HCT116 (cell line): Measurements from ENCODE around the gene ATP6V1G2. TPM values are rescaled to one million over a fixed set of nuclear protein-coding genes. Genes with fewer than 3 reads are reported as not detected.

Experiments used
- ATAC-seq: fragments of 200-7000 bp; cut with Tn5 transposase; 2 replicates; pipeline ENCODE4 v1.9.1; 2020; ENCODE audit warnings: mild to moderate bottlenecking, moderate library complexity
- BruUV-seq: library from RNA; stranded (reverse); fragments of 400-500 nt; replicated peaks from 2 replicates; lab custom pipeline; 2021; lab: Mats Ljungman, UMichigan
- CTCF ChIA-PET: fragments of 300-600 bp; sonication (Branson Sonifier 250); formaldehyde crosslinking; loops from one replicate; lab custom pipeline; 2021; ENCODE audit warnings: antibody characterized with exemption; lab: Charles Lee
- POLR2A ChIA-PET: fragments of 300-600, 350-600 bp; sonication (Branson Sonifier 250); formaldehyde crosslinking; loops from one replicate; lab custom pipeline; 2021; ENCODE audit warnings: antibody characterized with exemption; lab: Charles Lee
- RAD21 ChIA-PET, 2 experiments: fragments of 300-600 bp; sonication (Branson Sonifier 250); formaldehyde crosslinking; loops; one replicate each; lab custom pipeline; 2023; ENCODE audit warnings: low total read pairs in 2 of 2; ENCODE audit not compliant: uncharacterized antibody in 2 of 2, unreplicated experiment in 2 of 2, low non-redundant PET in 1 of 2; lab: Charles Lee
- DNase-seq: peaks from one replicate; pipeline ENCODE4 v3.0.0-alpha.2; 2010; ENCODE audit warnings: low read depth, low spot score
- H2AFZ ChIP-seq: fragments of 200-600 bp; shearing (Covaris generic), sonication (generic); 2 replicates; pipeline ENCODE4 v1.6.1; 2017; ENCODE audit warnings: low read depth, mixed run types, mixed read lengths, antibody characterized with exemption, low read length; ENCODE audit not compliant: poor library complexity, severe bottlenecking
- H3K27ac ChIP-seq: 2 replicates; pipeline ENCODE4 v1.5.1; 2012; ENCODE audit warnings: low read depth, low read length
- H3K27me3 ChIP-seq: fragments of 200-600 bp; sonication (generic); 2 replicates; pipeline ENCODE4 v1.6.1; 2016; ENCODE audit warnings: mixed run types, low read length, mixed read lengths; ENCODE audit not compliant: insufficient read depth
- H3K36me3 ChIP-seq, 2 experiments: fragments of 200-500 bp in 1 of 2; fragments of 200-600 bp in 1 of 2; sonication (Bioruptor generic) in 1 of 2; sonication (generic) in 1 of 2; 2 replicates each; pipeline versions ENCODE4 v1.5.1 to v1.6.1; 2014 to 2016; ENCODE audit warnings: low read length in 2 of 2, inconsistent platforms in 1 of 2, mixed read lengths in 1 of 2, mixed run types in 1 of 2; ENCODE audit not compliant: insufficient read depth in 2 of 2, control insufficient read depth in 1 of 2
- H3K4me1 ChIP-seq, 2 experiments: fragments of 200-600 bp in 1 of 2; sonication (generic) in 1 of 2; 2 replicates each; pipeline versions ENCODE4 v1.5.1 to v1.6.1; 2012 to 2017; ENCODE audit warnings: low read length in 2 of 2, inconsistent platforms in 1 of 2, mild to moderate bottlenecking in 1 of 2, mixed read lengths in 1 of 2, mixed run types in 1 of 2, moderate library complexity in 1 of 2; ENCODE audit not compliant: insufficient read depth in 2 of 2, control insufficient read depth in 1 of 2
- H3K4me2 ChIP-seq: fragments of 200-600 bp; sonication (generic); 2 replicates; pipeline ENCODE4 v1.6.1; 2017; ENCODE audit warnings: mixed run types, low read length, mixed read lengths
- H3K4me3 ChIP-seq, 2 experiments: fragments of 200-600 bp in 1 of 2; sonication (generic) in 1 of 2; replicated peaks in 1 of 2; 2 replicates each; pipeline ENCODE4 v1.5.1; 2011 to 2016; ENCODE audit warnings: low read length in 2 of 2, control low read depth in 1 of 2, low read depth in 1 of 2, mild to moderate bottlenecking in 1 of 2, mixed read lengths in 1 of 2, mixed run types in 1 of 2
- H3K79me2 ChIP-seq: fragments of 200-600 bp; sonication (generic); 2 replicates; pipeline ENCODE4 v1.6.1; 2017; ENCODE audit warnings: mild to moderate bottlenecking, mixed run types, low read length, moderate library complexity, mixed read lengths; ENCODE audit not compliant: insufficient read depth
- H3K9ac ChIP-seq: fragments of 200-600 bp; sonication (generic); 2 replicates; pipeline ENCODE4 v1.6.1; 2016; ENCODE audit warnings: low read length, mixed read lengths
- H3K9me2 ChIP-seq: fragments of 200-600 bp; sonication (generic), shearing (Covaris generic); 2 replicates; pipeline ENCODE4 v1.6.1; 2017; ENCODE audit warnings: mixed run types, mild to moderate bottlenecking, moderate library complexity; ENCODE audit not compliant: insufficient read depth
- H3K9me3 ChIP-seq, 2 experiments: fragments of 200-500 bp in 1 of 2; fragments of 200-600 bp in 1 of 2; sonication (Bioruptor generic) in 1 of 2; sonication (generic) in 1 of 2; 2 replicates each; pipeline ENCODE4 v1.6.1; 2014 to 2017; ENCODE audit warnings: low read length in 2 of 2, mixed read lengths in 2 of 2, inconsistent platforms in 1 of 2, low read depth in 1 of 2, mild to moderate bottlenecking in 1 of 2, mixed run types in 1 of 2, moderate library complexity in 1 of 2; ENCODE audit not compliant: control insufficient read depth in 1 of 2, insufficient read depth in 1 of 2
- H4K20me1 ChIP-seq: fragments of 200-600 bp; sonication (generic), shearing (Covaris generic); 2 replicates; pipeline ENCODE4 v1.6.1; 2017; ENCODE audit warnings: mixed run types, mild to moderate bottlenecking, moderate library complexity; ENCODE audit not compliant: insufficient read depth
- CBX3 ChIP-seq: IDR thresholded peaks from 2 replicates; pipeline ENCODE4 v1.6.1; 2012; ENCODE audit warnings: low read depth
- EGR1 ChIP-seq: IDR thresholded peaks from 2 replicates; pipeline ENCODE4 v1.6.1; 2012; ENCODE audit warnings: low read depth
- EZH2 ChIP-seq: fragments of 200-600 bp; sonication (generic); IDR thresholded peaks from 2 replicates; pipeline ENCODE4 v1.6.1; 2017; ENCODE audit warnings: antibody characterized with exemption, mixed run types
- EZH2phosphoT487 ChIP-seq: fragments of 200-600 bp; IDR thresholded peaks from 2 replicates; pipeline ENCODE4 v1.6.1; 2018; ENCODE audit warnings: antibody characterized with exemption, borderline replicate concordance
- POLR2AphosphoS5 ChIP-seq: IDR thresholded peaks from 2 replicates; pipeline ENCODE4 v1.6.1; 2011; ENCODE audit warnings: mild to moderate bottlenecking, low read depth, low read length, moderate library complexity
- RAD21 ChIP-seq: IDR thresholded peaks from 2 replicates; pipeline ENCODE4 v1.6.1; 2012; ENCODE audit warnings: low read depth, mild to moderate bottlenecking
- SIN3A ChIP-seq: IDR thresholded peaks from 2 replicates; pipeline ENCODE4 v1.6.1; 2012; ENCODE audit warnings: low read depth
- SP1 ChIP-seq: IDR thresholded peaks from 2 replicates; pipeline ENCODE4 v1.6.1; 2012; ENCODE audit warnings: low read depth
- SRF ChIP-seq: IDR thresholded peaks from 2 replicates; pipeline ENCODE4 v1.6.1; 2012; ENCODE audit warnings: low read depth
- TCF7L2 ChIP-seq: IDR thresholded peaks from 2 replicates; pipeline ENCODE4 v1.7.0; 2011; ENCODE audit warnings: borderline replicate concordance, inconsistent platforms; ENCODE audit not compliant: insufficient read depth, insufficient read length; ENCODE audit errors: extremely low read depth
- YY1 ChIP-seq: IDR thresholded peaks from 2 replicates; pipeline ENCODE4 v1.6.1; 2011; ENCODE audit warnings: low read length, low read depth, moderate library complexity, mild to moderate bottlenecking; ENCODE audit not compliant: insufficient replicate concordance; ENCODE audit errors: extremely low read depth
- ZFX ChIP-seq: fragments of 450-650 bp; IDR thresholded peaks from 2 replicates; pipeline ENCODE4 v1.6.1; 2017
- ZNF274 ChIP-seq: fragments of 200-500 bp; sonication (Bioruptor generic); IDR thresholded peaks from 2 replicates; pipeline ENCODE4 v1.6.1; 2014; ENCODE audit warnings: mild to moderate bottlenecking, low read depth, low read length, inconsistent platforms
- intact Hi-C: fragments of 100-400 bp; cut with micrococcal nuclease; formaldehyde crosslinking; loops from 2 replicates; pipeline ENCODE4 v1.10.0; 2022
- total RNA-seq: library from RNA; stranded (reverse); gene quantifications from one replicate; pipeline ENCODE4 v1.2.1, GENCODE V29; 2021; ENCODE audit not compliant: unreplicated experiment
- TF ChIP-seq, protein P1 (sequence below): IDR thresholded peaks from 2 replicates; pipeline ENCODE4 v1.6.1; 2012
- TF ChIP-seq, protein P2 (sequence below): IDR thresholded peaks from 2 replicates; pipeline ENCODE4 v1.6.1; 2012; ENCODE audit warnings: low read depth
- TF ChIP-seq, protein P3 (sequence below): IDR thresholded peaks from 2 replicates; pipeline ENCODE4 v1.6.1; 2012
- TF ChIP-seq, protein P4 (sequence below): IDR thresholded peaks from 2 replicates; pipeline ENCODE4 v1.6.1; 2011; ENCODE audit warnings: mild to moderate bottlenecking, low read length, moderate library complexity; ENCODE audit not compliant: insufficient replicate concordance; ENCODE audit errors: extremely low read depth
- TF ChIP-seq, protein P5 (sequence below), 3 experiments: fragments of 200-600 bp in 1 of 3; sonication (generic) in 1 of 3; IDR thresholded peaks in 2 of 3; conservative IDR thresholded peaks in 1 of 3; 2 replicates each; pipeline ENCODE4 v1.5.1; 2012 to 2017; ENCODE audit warnings: low read depth in 2 of 3, low read length in 2 of 3, antibody characterized with exemption in 1 of 3, borderline replicate concordance in 1 of 3, control low read depth in 1 of 3, mild to moderate bottlenecking in 1 of 3, mixed read lengths in 1 of 3, mixed run types in 1 of 3, moderate library complexity in 1 of 3; ENCODE audit not compliant: insufficient read depth in 1 of 3

ATP6V1G2 gene
- total RNA-seq, 1 experiment from 2014 or later: 1.8 TPM

DNA sequence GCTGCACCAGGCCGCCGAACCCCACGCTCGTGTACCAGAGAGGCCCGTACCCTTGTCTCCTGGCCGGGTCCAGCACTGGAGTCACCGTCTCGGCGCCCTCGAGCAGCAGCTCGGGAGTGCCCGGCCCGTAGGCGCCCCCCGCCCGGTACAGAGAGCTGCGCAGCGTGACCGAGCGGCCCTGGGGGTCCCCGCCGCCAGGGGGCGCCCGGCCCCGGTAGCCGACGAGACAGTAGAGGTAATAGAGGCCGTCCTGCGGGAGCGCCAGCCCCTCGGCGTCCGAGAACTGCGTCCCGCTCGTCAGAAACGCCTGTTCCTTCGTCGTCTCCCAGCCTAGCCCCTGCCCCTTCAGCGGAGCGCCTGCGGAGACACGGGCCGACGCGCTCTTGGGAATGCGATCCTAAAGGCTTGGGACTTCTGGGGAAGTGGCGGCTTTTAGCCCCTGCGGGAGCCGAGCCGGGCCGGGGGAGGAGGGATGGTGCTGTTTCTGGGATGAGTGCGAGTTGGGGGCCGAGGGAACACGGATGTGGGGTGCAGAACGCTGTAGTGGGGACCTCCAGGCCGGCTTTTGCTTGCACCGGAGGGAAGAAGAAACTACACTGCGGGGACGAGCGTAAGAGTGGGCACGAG, 34.5 kb upstream of the ATP6V1G2 start:
- ATAC-seq (peak; percentile 97), DNase-seq (peak; percentile 33)
- Histone ChIP-seq H3K4me3 (peak overlapping the region; percentile 65 to 75), H3K9ac (peak overlapping the region; percentile 73), H3K4me1 (peaks cover 4 to 15% of the 10 kb centered on the region in 2 experiments; a peak in 2 of 4 replicates), H3K9me2 (no peaks in the 10 kb centered on the region), H3K4me2 (peak overlapping the region; percentile 97), H4K20me1 (no peaks in the 10 kb centered on the region), H3K36me3 (no peaks in the 10 kb centered on the region), H3K79me2 (no peaks in the 10 kb centered on the region), H3K27ac (peak overlapping the region; percentile 8; the same call in 1 of the 2 replicates), H2AFZ (peak overlapping the region; percentile 79), H3K9me3 (no peaks in the 10 kb centered on the region), H3K27me3 (no peaks in the 10 kb centered on the region)
- ChIA-PET CTCF (interaction anchor here (0.6 to 7.8 kb wide), 10 partner anchors 10 to 1086 kb away, joined by 3 to 70 read pairs (median 4); partner anchors contain the start of genes NCR3 and PRRC2A), POLR2A (interaction anchor here (1.0 to 1.9 kb wide), 3 partner anchors 12 to 34 kb away, joined by 3 to 6 read pairs (median 3); partner anchors contain the start of genes ATP6V1G2 and NFKBIL1), RAD21 (interaction anchor here in 1 of 2 experiments (0.9 kb wide), 1 partner anchor 18 kb away, joined by 3 read pairs; no protein-coding TSS in a partner anchor)
- intact Hi-C loops: no loop called here
- BruUV-seq: no TSS peak
- TF ChIP-seq EZH2phosphoT487 (no peak), POLR2AphosphoS5 (peak; percentile 80), CBX3 (no peak), EGR1 (no peak), SP1 (no peak), RAD21 (peak; percentile 57), EZH2 (no peak), TCF7L2 (no peak), ZNF274 (no peak), YY1 (peak; percentile 37), SIN3A (no peak), ZFX (peak; percentile 38; the same call in 1 of the 2 replicates), SRF (no peak)
- TF ChIP-seq, protein P1, sequence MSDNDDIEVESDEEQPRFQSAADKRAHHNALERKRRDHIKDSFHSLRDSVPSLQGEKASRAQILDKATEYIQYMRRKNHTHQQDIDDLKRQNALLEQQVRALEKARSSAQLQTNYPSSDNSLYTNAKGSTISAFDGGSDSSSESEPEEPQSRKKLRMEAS: no peak
- TF ChIP-seq, protein P2, sequence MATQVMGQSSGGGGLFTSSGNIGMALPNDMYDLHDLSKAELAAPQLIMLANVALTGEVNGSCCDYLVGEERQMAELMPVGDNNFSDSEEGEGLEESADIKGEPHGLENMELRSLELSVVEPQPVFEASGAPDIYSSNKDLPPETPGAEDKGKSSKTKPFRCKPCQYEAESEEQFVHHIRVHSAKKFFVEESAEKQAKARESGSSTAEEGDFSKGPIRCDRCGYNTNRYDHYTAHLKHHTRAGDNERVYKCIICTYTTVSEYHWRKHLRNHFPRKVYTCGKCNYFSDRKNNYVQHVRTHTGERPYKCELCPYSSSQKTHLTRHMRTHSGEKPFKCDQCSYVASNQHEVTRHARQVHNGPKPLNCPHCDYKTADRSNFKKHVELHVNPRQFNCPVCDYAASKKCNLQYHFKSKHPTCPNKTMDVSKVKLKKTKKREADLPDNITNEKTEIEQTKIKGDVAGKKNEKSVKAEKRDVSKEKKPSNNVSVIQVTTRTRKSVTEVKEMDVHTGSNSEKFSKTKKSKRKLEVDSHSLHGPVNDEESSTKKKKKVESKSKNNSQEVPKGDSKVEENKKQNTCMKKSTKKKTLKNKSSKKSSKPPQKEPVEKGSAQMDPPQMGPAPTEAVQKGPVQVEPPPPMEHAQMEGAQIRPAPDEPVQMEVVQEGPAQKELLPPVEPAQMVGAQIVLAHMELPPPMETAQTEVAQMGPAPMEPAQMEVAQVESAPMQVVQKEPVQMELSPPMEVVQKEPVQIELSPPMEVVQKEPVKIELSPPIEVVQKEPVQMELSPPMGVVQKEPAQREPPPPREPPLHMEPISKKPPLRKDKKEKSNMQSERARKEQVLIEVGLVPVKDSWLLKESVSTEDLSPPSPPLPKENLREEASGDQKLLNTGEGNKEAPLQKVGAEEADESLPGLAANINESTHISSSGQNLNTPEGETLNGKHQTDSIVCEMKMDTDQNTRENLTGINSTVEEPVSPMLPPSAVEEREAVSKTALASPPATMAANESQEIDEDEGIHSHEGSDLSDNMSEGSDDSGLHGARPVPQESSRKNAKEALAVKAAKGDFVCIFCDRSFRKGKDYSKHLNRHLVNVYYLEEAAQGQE: no peak
- TF ChIP-seq, protein P3, sequence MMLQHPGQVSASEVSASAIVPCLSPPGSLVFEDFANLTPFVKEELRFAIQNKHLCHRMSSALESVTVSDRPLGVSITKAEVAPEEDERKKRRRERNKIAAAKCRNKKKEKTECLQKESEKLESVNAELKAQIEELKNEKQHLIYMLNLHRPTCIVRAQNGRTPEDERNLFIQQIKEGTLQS: no peak
- TF ChIP-seq, protein P4, sequence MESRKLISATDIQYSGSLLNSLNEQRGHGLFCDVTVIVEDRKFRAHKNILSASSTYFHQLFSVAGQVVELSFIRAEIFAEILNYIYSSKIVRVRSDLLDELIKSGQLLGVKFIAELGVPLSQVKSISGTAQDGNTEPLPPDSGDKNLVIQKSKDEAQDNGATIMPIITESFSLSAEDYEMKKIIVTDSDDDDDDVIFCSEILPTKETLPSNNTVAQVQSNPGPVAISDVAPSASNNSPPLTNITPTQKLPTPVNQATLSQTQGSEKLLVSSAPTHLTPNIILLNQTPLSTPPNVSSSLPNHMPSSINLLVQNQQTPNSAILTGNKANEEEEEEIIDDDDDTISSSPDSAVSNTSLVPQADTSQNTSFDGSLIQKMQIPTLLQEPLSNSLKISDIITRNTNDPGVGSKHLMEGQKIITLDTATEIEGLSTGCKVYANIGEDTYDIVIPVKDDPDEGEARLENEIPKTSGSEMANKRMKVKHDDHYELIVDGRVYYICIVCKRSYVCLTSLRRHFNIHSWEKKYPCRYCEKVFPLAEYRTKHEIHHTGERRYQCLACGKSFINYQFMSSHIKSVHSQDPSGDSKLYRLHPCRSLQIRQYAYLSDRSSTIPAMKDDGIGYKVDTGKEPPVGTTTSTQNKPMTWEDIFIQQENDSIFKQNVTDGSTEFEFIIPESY: no peak
- TF ChIP-seq, protein P5, sequence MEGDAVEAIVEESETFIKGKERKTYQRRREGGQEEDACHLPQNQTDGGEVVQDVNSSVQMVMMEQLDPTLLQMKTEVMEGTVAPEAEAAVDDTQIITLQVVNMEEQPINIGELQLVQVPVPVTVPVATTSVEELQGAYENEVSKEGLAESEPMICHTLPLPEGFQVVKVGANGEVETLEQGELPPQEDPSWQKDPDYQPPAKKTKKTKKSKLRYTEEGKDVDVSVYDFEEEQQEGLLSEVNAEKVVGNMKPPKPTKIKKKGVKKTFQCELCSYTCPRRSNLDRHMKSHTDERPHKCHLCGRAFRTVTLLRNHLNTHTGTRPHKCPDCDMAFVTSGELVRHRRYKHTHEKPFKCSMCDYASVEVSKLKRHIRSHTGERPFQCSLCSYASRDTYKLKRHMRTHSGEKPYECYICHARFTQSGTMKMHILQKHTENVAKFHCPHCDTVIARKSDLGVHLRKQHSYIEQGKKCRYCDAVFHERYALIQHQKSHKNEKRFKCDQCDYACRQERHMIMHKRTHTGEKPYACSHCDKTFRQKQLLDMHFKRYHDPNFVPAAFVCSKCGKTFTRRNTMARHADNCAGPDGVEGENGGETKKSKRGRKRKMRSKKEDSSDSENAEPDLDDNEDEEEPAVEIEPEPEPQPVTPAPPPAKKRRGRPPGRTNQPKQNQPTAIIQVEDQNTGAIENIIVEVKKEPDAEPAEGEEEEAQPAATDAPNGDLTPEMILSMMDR (IDR thresholded peaks at IDR 0.05 in 2 of 3, conservative IDR thresholded peaks at IDR 0.05 in 1 of 3; ENCODE audit: borderline replicate concordance in 1 of 3, insufficient read depth in 1 of 3, low read depth in 2 of 3, low read length in 2 of 3): peak; percentile 87 to 96 (median 88)
